Lung (tissue), 12 donors: ENCODE results near the gene TMEM116. TPM values are rescaled to one million over a fixed set of nuclear protein-coding genes. Genes with fewer than 3 reads are reported as not detected.

Experiments used
- ATAC-seq: fragments of 200-7000 bp; cut with Tn5 transposase; one replicate; pipeline ENCODE4 v1.9.1; 2020; ENCODE audit warnings: moderate number of reproducible peaks; ENCODE audit not compliant: insufficient read depth, low FRiP score
- DNase-seq, 3 donors: peaks; one replicate each; pipeline ENCODE4 v3.0.0-alpha.2; 2013 to 2017
- H3K27ac ChIP-seq, 2 donors: one replicate each; pipeline ENCODE4 v1.5.1; 2013; ENCODE audit warnings: mild to moderate bottlenecking in 2 of 2, moderate library complexity in 2 of 2, control low read depth in 1 of 2, inconsistent platforms in 1 of 2, low read depth in 1 of 2, low read length in 1 of 2
- H3K27me3 ChIP-seq, 3 donors: one replicate each; pipeline ENCODE4 v1.5.1; 2013; ENCODE audit warnings: low read length in 2 of 3; ENCODE audit not compliant: control insufficient read depth in 3 of 3, insufficient read depth in 3 of 3
- H3K36me3 ChIP-seq, 4 donors: one replicate each; pipeline ENCODE4 v1.5.1; 2013; ENCODE audit warnings: low read length in 4 of 4, mild to moderate bottlenecking in 1 of 4, moderate library complexity in 1 of 4; ENCODE audit not compliant: control insufficient read depth in 4 of 4, insufficient read depth in 4 of 4
- H3K4me1 ChIP-seq, 5 donors: one replicate each; pipeline ENCODE4 v1.5.1; 2013; ENCODE audit warnings: low read length in 5 of 5, mild to moderate bottlenecking in 2 of 5, moderate library complexity in 1 of 5; ENCODE audit not compliant: control insufficient read depth in 5 of 5, insufficient read depth in 5 of 5
- H3K4me3 ChIP-seq: one replicate; pipeline ENCODE4 v1.5.1; 2013; ENCODE audit warnings: mild to moderate bottlenecking, control low read depth, moderate library complexity
- H3K9ac ChIP-seq, 2 donors: one replicate each; pipeline ENCODE4 v1.5.1; 2013; ENCODE audit warnings: low read length in 2 of 2, control low read depth in 1 of 2; ENCODE audit not compliant: insufficient read depth in 1 of 2
- H3K9me3 ChIP-seq, 4 donors: one replicate each; pipeline ENCODE4 v1.5.1; 2013; ENCODE audit warnings: low read length in 3 of 4, mild to moderate bottlenecking in 1 of 4, moderate library complexity in 1 of 4; ENCODE audit not compliant: control insufficient read depth in 4 of 4, insufficient read depth in 3 of 4
- CTCF ChIP-seq: IDR thresholded peaks from 2 replicates; pipeline ENCODE4 v1.5.1; 2012; ENCODE audit warnings: mild to moderate bottlenecking; ENCODE audit errors: control extremely low read depth, extremely low read depth
- WGBS, 2 donors: extraction: QIAGEN DNeasy Blood & Tissue Kit; methylation state at CpG; one replicate each; pipeline ENCODE4 v1.1.7; 2013; 5-methylcytosine and 5-hydroxymethylcytosine counted together
- polyA plus RNA-seq, 2 donors: library from polyadenylated mRNA; stranded (reverse); fragments of 200-250 nt; gene quantifications; one replicate each; pipeline ENCODE4 v1.2.1, GENCODE V29; 2013
- total RNA-seq, 2 donors: library from RNA; depleted of rRNA in 1 of 2; stranded (reverse); fragments of >200 nt in 1 of 2; gene quantifications; one replicate each; pipeline ENCODE4 v1.2.1, GENCODE V29; 2014 to 2021
- donor health status: control.
- donor health status: control.
- donor health status: Bipolar disorder and iron deficiency.
- donor health status: healthy.
- donor health status: DM: yes; HTN: yes; CAD: no.

Gene TMEM116
- total and polyA plus RNA-seq, 4 donors = 10.5 to 40.1 (median 14.6) TPM

- 65 to 73% methylated on average over 2 of the region's 2 CpGs for WGBS, 2 donors
- Histone ChIP-seq H3K27ac (no peak overlapping the region), H3K4me3 (no peak overlapping the region), H3K27me3 (no peaks in the 10 kb centered on the region), H3K9ac (no peak overlapping the region), H3K36me3 (peaks cover 0 to 2% (median 0%) of the 10 kb centered on the region in 4 donors), H3K9me3 (no peaks in the 10 kb centered on the region), H3K4me1 (peaks cover 0 to 5% (median 0%) of the 10 kb centered on the region in 5 donors)
- ATAC-seq (no peak), DNase-seq (no peak)
- no peak for TF ChIP-seq CTCF
Measured at GRCh38 chr12:111993292-111994150, 19.4 kb downstream of the TMEM116 start.

GRCh38 chr12:111992464-111992863 is 20.5 kb downstream of the TMEM116 start:
- Histone ChIP-seq H3K9ac (no peak overlapping the region), H3K4me3 (no peak overlapping the region), H3K4me1 (peaks cover 0 to 5% (median 0%) of the 10 kb centered on the region in 5 donors), H3K27me3 (no peaks in the 10 kb centered on the region), H3K36me3 (peaks cover 0 to 2% (median 0%) of the 10 kb centered on the region in 4 donors), H3K9me3 (no peaks in the 10 kb centered on the region), H3K27ac (no peak overlapping the region)
- no peak for ATAC-seq
- no peak for DNase-seq
- no peak for TF ChIP-seq CTCF
- 82 to 86% methylated on average over 6 of the region's 6 CpGs for WGBS, 2 donors

GRCh38 chr12:111991946-111992345 is 21.0 kb downstream of the TMEM116 start:
- Histone ChIP-seq H3K9me3 (no peaks in the 10 kb centered on the region), H3K36me3 (peaks cover 0 to 2% (median 0%) of the 10 kb centered on the region in 4 donors), H3K4me1 (peaks cover 0 to 5% (median 0%) of the 10 kb centered on the region in 5 donors), H3K4me3 (no peak overlapping the region), H3K9ac (no peak overlapping the region), H3K27me3 (no peaks in the 10 kb centered on the region), H3K27ac (no peak overlapping the region)
- no peak for TF ChIP-seq CTCF
- DNase-seq (no peak), ATAC-seq (no peak)
- 96% methylated on average over 4 of the region's 4 CpGs for WGBS, 2 donors
